HCT116 (cell line): ENCODE results near the gene TXNDC15. TPM values are rescaled to one million over a fixed set of nuclear protein-coding genes. Genes with fewer than 3 reads are reported as not detected.

Experiments
- ATAC-seq: fragments of 200-7000 bp; cut with Tn5 transposase; 2 replicates; pipeline ENCODE4 v1.9.1; 2020; ENCODE audit warnings: mild to moderate bottlenecking, moderate library complexity
- BruUV-seq: library from RNA; stranded (reverse); fragments of 400-500 nt; replicated peaks from 2 replicates; lab custom pipeline; 2021; lab: Mats Ljungman, UMichigan
- CTCF ChIA-PET: fragments of 300-600 bp; sonication (Branson Sonifier 250); formaldehyde crosslinking; loops from one replicate; lab custom pipeline; 2021; ENCODE audit warnings: antibody characterized with exemption; lab: Charles Lee
- POLR2A ChIA-PET: fragments of 300-600, 350-600 bp; sonication (Branson Sonifier 250); formaldehyde crosslinking; loops from one replicate; lab custom pipeline; 2021; ENCODE audit warnings: antibody characterized with exemption; lab: Charles Lee
- RAD21 ChIA-PET, 2 experiments: fragments of 300-600 bp; sonication (Branson Sonifier 250); formaldehyde crosslinking; loops; one replicate each; lab custom pipeline; 2023; ENCODE audit warnings: low total read pairs in 2 of 2; ENCODE audit not compliant: uncharacterized antibody in 2 of 2, unreplicated experiment in 2 of 2, low non-redundant PET in 1 of 2; lab: Charles Lee
- DNase-seq: peaks from one replicate; pipeline ENCODE4 v3.0.0-alpha.2; 2010; ENCODE audit warnings: low read depth, low spot score
- H2AFZ ChIP-seq: fragments of 200-600 bp; shearing (Covaris generic), sonication (generic); 2 replicates; pipeline ENCODE4 v1.6.1; 2017; ENCODE audit warnings: low read depth, mixed run types, mixed read lengths, antibody characterized with exemption, low read length; ENCODE audit not compliant: poor library complexity, severe bottlenecking
- H3K27ac ChIP-seq: 2 replicates; pipeline ENCODE4 v1.5.1; 2012; ENCODE audit warnings: low read depth, low read length
- H3K27me3 ChIP-seq: fragments of 200-600 bp; sonication (generic); 2 replicates; pipeline ENCODE4 v1.6.1; 2016; ENCODE audit warnings: mixed run types, low read length, mixed read lengths; ENCODE audit not compliant: insufficient read depth
- H3K36me3 ChIP-seq, 2 experiments: fragments of 200-500 bp in 1 of 2; fragments of 200-600 bp in 1 of 2; sonication (Bioruptor generic) in 1 of 2; sonication (generic) in 1 of 2; 2 replicates each; pipeline versions ENCODE4 v1.5.1 to v1.6.1; 2014 to 2016; ENCODE audit warnings: low read length in 2 of 2, inconsistent platforms in 1 of 2, mixed read lengths in 1 of 2, mixed run types in 1 of 2; ENCODE audit not compliant: insufficient read depth in 2 of 2, control insufficient read depth in 1 of 2
- H3K4me1 ChIP-seq, 2 experiments: fragments of 200-600 bp in 1 of 2; sonication (generic) in 1 of 2; 2 replicates each; pipeline versions ENCODE4 v1.5.1 to v1.6.1; 2012 to 2017; ENCODE audit warnings: low read length in 2 of 2, inconsistent platforms in 1 of 2, mild to moderate bottlenecking in 1 of 2, mixed read lengths in 1 of 2, mixed run types in 1 of 2, moderate library complexity in 1 of 2; ENCODE audit not compliant: insufficient read depth in 2 of 2, control insufficient read depth in 1 of 2
- H3K4me2 ChIP-seq: fragments of 200-600 bp; sonication (generic); 2 replicates; pipeline ENCODE4 v1.6.1; 2017; ENCODE audit warnings: mixed run types, low read length, mixed read lengths
- H3K4me3 ChIP-seq, 2 experiments: fragments of 200-600 bp in 1 of 2; sonication (generic) in 1 of 2; replicated peaks in 1 of 2; 2 replicates each; pipeline ENCODE4 v1.5.1; 2011 to 2016; ENCODE audit warnings: low read length in 2 of 2, control low read depth in 1 of 2, low read depth in 1 of 2, mild to moderate bottlenecking in 1 of 2, mixed read lengths in 1 of 2, mixed run types in 1 of 2
- H3K79me2 ChIP-seq: fragments of 200-600 bp; sonication (generic); 2 replicates; pipeline ENCODE4 v1.6.1; 2017; ENCODE audit warnings: mild to moderate bottlenecking, mixed run types, low read length, moderate library complexity, mixed read lengths; ENCODE audit not compliant: insufficient read depth
- H3K9ac ChIP-seq: fragments of 200-600 bp; sonication (generic); 2 replicates; pipeline ENCODE4 v1.6.1; 2016; ENCODE audit warnings: low read length, mixed read lengths
- H3K9me2 ChIP-seq: fragments of 200-600 bp; sonication (generic), shearing (Covaris generic); 2 replicates; pipeline ENCODE4 v1.6.1; 2017; ENCODE audit warnings: mixed run types, mild to moderate bottlenecking, moderate library complexity; ENCODE audit not compliant: insufficient read depth
- H3K9me3 ChIP-seq, 2 experiments: fragments of 200-500 bp in 1 of 2; fragments of 200-600 bp in 1 of 2; sonication (Bioruptor generic) in 1 of 2; sonication (generic) in 1 of 2; 2 replicates each; pipeline ENCODE4 v1.6.1; 2014 to 2017; ENCODE audit warnings: low read length in 2 of 2, mixed read lengths in 2 of 2, inconsistent platforms in 1 of 2, low read depth in 1 of 2, mild to moderate bottlenecking in 1 of 2, mixed run types in 1 of 2, moderate library complexity in 1 of 2; ENCODE audit not compliant: control insufficient read depth in 1 of 2, insufficient read depth in 1 of 2
- H4K20me1 ChIP-seq: fragments of 200-600 bp; sonication (generic), shearing (Covaris generic); 2 replicates; pipeline ENCODE4 v1.6.1; 2017; ENCODE audit warnings: mixed run types, mild to moderate bottlenecking, moderate library complexity; ENCODE audit not compliant: insufficient read depth
- CBX3 ChIP-seq: IDR thresholded peaks from 2 replicates; pipeline ENCODE4 v1.6.1; 2012; ENCODE audit warnings: low read depth
- EGR1 ChIP-seq: IDR thresholded peaks from 2 replicates; pipeline ENCODE4 v1.6.1; 2012; ENCODE audit warnings: low read depth
- ELF1 ChIP-seq: IDR thresholded peaks from 2 replicates; pipeline ENCODE4 v1.6.1; 2012; ENCODE audit warnings: low read depth, borderline replicate concordance
- EZH2 ChIP-seq: fragments of 200-600 bp; sonication (generic); IDR thresholded peaks from 2 replicates; pipeline ENCODE4 v1.6.1; 2017; ENCODE audit warnings: antibody characterized with exemption, mixed run types
- EZH2phosphoT487 ChIP-seq: fragments of 200-600 bp; IDR thresholded peaks from 2 replicates; pipeline ENCODE4 v1.6.1; 2018; ENCODE audit warnings: antibody characterized with exemption, borderline replicate concordance
- FOSL1 ChIP-seq: IDR thresholded peaks from 2 replicates; pipeline ENCODE4 v1.6.1; 2012; ENCODE audit warnings: low read depth
- POLR2AphosphoS5 ChIP-seq: IDR thresholded peaks from 2 replicates; pipeline ENCODE4 v1.6.1; 2011; ENCODE audit warnings: mild to moderate bottlenecking, low read depth, low read length, moderate library complexity
- RAD21 ChIP-seq: IDR thresholded peaks from 2 replicates; pipeline ENCODE4 v1.6.1; 2012; ENCODE audit warnings: low read depth, mild to moderate bottlenecking
- SIN3A ChIP-seq: IDR thresholded peaks from 2 replicates; pipeline ENCODE4 v1.6.1; 2012; ENCODE audit warnings: low read depth
- SP1 ChIP-seq: IDR thresholded peaks from 2 replicates; pipeline ENCODE4 v1.6.1; 2012; ENCODE audit warnings: low read depth
- TCF7L2 ChIP-seq: IDR thresholded peaks from 2 replicates; pipeline ENCODE4 v1.7.0; 2011; ENCODE audit warnings: borderline replicate concordance, inconsistent platforms; ENCODE audit not compliant: insufficient read depth, insufficient read length; ENCODE audit errors: extremely low read depth
- YY1 ChIP-seq: IDR thresholded peaks from 2 replicates; pipeline ENCODE4 v1.6.1; 2011; ENCODE audit warnings: low read length, low read depth, moderate library complexity, mild to moderate bottlenecking; ENCODE audit not compliant: insufficient replicate concordance; ENCODE audit errors: extremely low read depth
- ZFX ChIP-seq: fragments of 450-650 bp; IDR thresholded peaks from 2 replicates; pipeline ENCODE4 v1.6.1; 2017
- intact Hi-C: fragments of 100-400 bp; cut with micrococcal nuclease; formaldehyde crosslinking; loops from 2 replicates; pipeline ENCODE4 v1.10.0; 2022
- total RNA-seq: library from RNA; stranded (reverse); gene quantifications from one replicate; pipeline ENCODE4 v1.2.1, GENCODE V29; 2021; ENCODE audit not compliant: unreplicated experiment
- TF ChIP-seq, protein P1 (sequence below): IDR thresholded peaks from 2 replicates; pipeline ENCODE4 v1.6.1; 2011; ENCODE audit warnings: mild to moderate bottlenecking, low read length, moderate library complexity; ENCODE audit not compliant: insufficient replicate concordance; ENCODE audit errors: extremely low read depth
- TF ChIP-seq, protein P2 (sequence below): IDR thresholded peaks from 2 replicates; pipeline ENCODE4 v1.6.1; 2012
- TF ChIP-seq, protein P3 (sequence below), 3 experiments: fragments of 200-600 bp in 1 of 3; sonication (generic) in 1 of 3; IDR thresholded peaks in 2 of 3; conservative IDR thresholded peaks in 1 of 3; 2 replicates each; pipeline ENCODE4 v1.5.1; 2012 to 2017; ENCODE audit warnings: low read depth in 2 of 3, low read length in 2 of 3, antibody characterized with exemption in 1 of 3, borderline replicate concordance in 1 of 3, control low read depth in 1 of 3, mild to moderate bottlenecking in 1 of 3, mixed read lengths in 1 of 3, mixed run types in 1 of 3, moderate library complexity in 1 of 3; ENCODE audit not compliant: insufficient read depth in 1 of 3
- TF ChIP-seq, protein P4 (sequence below): IDR thresholded peaks from 2 replicates; pipeline ENCODE4 v1.6.1; 2012; ENCODE audit warnings: low read depth
- TF ChIP-seq, protein P5 (sequence below): IDR thresholded peaks from 2 replicates; pipeline ENCODE4 v1.6.1; 2012

The TXNDC15 gene
- total RNA-seq, 1 experiment from 2014 or later: 17.8 TPM

DNA sequence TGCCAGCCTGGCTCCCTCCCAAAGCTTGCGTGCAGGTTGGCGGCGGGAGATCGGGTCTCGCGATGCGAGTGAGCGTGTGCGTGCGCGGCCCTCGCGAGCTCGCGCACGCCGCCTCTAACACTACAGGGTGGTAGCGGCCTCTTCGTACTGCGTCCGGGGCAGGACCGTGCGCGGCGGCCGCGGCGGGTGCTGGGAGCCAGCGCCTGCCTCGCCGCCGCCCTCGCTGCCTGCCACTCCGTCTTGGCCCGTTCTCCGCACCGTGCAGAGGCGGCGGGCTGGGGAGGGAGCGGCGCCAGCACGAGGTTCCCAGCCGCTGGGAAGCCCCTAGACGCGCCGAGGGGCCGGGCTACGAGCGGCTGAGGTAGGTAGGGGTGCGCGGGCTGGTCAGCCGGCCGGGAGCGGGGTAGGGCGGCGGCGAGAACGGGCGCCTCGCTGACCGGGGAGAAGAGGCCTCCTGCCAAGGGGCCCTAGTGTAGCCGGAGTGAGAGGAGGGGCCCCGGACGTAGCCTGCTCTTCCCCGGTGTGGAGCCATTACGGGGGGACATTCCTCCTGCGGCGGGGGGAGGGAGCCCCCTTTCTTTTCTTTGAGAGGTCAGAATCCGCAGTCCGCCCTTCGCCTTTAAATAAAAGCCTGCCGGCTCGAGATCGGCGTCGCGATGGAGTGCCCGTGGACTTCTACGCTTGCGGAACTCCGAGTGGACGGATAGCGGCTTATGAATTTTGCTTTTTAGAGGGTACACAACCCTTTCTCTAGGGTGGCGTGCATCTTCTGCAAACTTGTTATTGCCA is 28.1 kb upstream of the TXNDC15 start, which contains the start of gene C5orf24:
C5orf24 (plus strand) TSS at position 117 of the 789 bp plus-strand sequence. CDS start 8,933 bp downstream, outside the sequence.
- H3K4me3 ChIP-seq: peak within 1 kb of the TSS; percentile 76 to 96
- no peak within 1 kb of the TSS for H2AFZ ChIP-seq
- peaks cover 37 to 56% of the 10 kb centered on the region in 2 experiments for H3K4me1 ChIP-seq
- ATAC-seq (peak; percentile 89), DNase-seq (peak; percentile 89)
- H3K9ac ChIP-seq: peak within 1 kb of the TSS; percentile 98
- no peaks in the 10 kb centered on the region for H3K9me2 ChIP-seq
- no TSS peak for BruUV-seq
- H3K36me3 ChIP-seq: no peaks in the 10 kb centered on the region
- ChIA-PET POLR2A (interaction anchor here (0.5 to 1.1 kb wide), 12 partner anchors 8 to 519 kb away, joined by 3 to 10 read pairs (median 4); partner anchors contain the start of genes CAMLG and PCBD2), CTCF (interaction anchor here (1.1 kb wide), 1 partner anchor 59 kb away, joined by 7 read pairs; the partner anchor contains the start of gene PCBD2), RAD21 (no interaction called here)
- peak within 1 kb of the TSS; percentile 93 for H3K27ac ChIP-seq
- no peaks in the 10 kb centered on the region for H3K27me3 ChIP-seq
- no peaks in the 10 kb centered on the region for H3K9me3 ChIP-seq
- peaks cover 46% of the 10 kb centered on the region for H3K79me2 ChIP-seq
- H3K4me2 ChIP-seq: peak within 1 kb of the TSS; percentile 74
- intact Hi-C loops: no loop called here
- peaks cover 1% of the 10 kb centered on the region; the same call in 1 of the 2 replicates for H4K20me1 ChIP-seq
- TF ChIP-seq, protein P1, sequence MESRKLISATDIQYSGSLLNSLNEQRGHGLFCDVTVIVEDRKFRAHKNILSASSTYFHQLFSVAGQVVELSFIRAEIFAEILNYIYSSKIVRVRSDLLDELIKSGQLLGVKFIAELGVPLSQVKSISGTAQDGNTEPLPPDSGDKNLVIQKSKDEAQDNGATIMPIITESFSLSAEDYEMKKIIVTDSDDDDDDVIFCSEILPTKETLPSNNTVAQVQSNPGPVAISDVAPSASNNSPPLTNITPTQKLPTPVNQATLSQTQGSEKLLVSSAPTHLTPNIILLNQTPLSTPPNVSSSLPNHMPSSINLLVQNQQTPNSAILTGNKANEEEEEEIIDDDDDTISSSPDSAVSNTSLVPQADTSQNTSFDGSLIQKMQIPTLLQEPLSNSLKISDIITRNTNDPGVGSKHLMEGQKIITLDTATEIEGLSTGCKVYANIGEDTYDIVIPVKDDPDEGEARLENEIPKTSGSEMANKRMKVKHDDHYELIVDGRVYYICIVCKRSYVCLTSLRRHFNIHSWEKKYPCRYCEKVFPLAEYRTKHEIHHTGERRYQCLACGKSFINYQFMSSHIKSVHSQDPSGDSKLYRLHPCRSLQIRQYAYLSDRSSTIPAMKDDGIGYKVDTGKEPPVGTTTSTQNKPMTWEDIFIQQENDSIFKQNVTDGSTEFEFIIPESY: peak; percentile 98
- TF ChIP-seq SIN3A (peak; percentile 90), RAD21 (no peak), POLR2AphosphoS5 (peak; percentile 99), EZH2 (no peak), ZFX (peak; percentile 94; the same call in 1 of the 2 replicates), YY1 (peak; percentile 54), FOSL1 (no peak), EGR1 (no peak), TCF7L2 (peak; percentile 17), EZH2phosphoT487 (no peak), ELF1 (no peak), SP1 (peak; percentile 45), CBX3 (no peak; the same call in 1 of the 2 replicates)
- TF ChIP-seq, protein P2, sequence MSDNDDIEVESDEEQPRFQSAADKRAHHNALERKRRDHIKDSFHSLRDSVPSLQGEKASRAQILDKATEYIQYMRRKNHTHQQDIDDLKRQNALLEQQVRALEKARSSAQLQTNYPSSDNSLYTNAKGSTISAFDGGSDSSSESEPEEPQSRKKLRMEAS: peak; percentile 94
- TF ChIP-seq, protein P3, sequence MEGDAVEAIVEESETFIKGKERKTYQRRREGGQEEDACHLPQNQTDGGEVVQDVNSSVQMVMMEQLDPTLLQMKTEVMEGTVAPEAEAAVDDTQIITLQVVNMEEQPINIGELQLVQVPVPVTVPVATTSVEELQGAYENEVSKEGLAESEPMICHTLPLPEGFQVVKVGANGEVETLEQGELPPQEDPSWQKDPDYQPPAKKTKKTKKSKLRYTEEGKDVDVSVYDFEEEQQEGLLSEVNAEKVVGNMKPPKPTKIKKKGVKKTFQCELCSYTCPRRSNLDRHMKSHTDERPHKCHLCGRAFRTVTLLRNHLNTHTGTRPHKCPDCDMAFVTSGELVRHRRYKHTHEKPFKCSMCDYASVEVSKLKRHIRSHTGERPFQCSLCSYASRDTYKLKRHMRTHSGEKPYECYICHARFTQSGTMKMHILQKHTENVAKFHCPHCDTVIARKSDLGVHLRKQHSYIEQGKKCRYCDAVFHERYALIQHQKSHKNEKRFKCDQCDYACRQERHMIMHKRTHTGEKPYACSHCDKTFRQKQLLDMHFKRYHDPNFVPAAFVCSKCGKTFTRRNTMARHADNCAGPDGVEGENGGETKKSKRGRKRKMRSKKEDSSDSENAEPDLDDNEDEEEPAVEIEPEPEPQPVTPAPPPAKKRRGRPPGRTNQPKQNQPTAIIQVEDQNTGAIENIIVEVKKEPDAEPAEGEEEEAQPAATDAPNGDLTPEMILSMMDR (IDR thresholded peaks at IDR 0.05 in 2 of 3, conservative IDR thresholded peaks at IDR 0.05 in 1 of 3; ENCODE audit: borderline replicate concordance in 1 of 3, insufficient read depth in 1 of 3, low read depth in 2 of 3, low read length in 2 of 3): no peak
- TF ChIP-seq, protein P4, sequence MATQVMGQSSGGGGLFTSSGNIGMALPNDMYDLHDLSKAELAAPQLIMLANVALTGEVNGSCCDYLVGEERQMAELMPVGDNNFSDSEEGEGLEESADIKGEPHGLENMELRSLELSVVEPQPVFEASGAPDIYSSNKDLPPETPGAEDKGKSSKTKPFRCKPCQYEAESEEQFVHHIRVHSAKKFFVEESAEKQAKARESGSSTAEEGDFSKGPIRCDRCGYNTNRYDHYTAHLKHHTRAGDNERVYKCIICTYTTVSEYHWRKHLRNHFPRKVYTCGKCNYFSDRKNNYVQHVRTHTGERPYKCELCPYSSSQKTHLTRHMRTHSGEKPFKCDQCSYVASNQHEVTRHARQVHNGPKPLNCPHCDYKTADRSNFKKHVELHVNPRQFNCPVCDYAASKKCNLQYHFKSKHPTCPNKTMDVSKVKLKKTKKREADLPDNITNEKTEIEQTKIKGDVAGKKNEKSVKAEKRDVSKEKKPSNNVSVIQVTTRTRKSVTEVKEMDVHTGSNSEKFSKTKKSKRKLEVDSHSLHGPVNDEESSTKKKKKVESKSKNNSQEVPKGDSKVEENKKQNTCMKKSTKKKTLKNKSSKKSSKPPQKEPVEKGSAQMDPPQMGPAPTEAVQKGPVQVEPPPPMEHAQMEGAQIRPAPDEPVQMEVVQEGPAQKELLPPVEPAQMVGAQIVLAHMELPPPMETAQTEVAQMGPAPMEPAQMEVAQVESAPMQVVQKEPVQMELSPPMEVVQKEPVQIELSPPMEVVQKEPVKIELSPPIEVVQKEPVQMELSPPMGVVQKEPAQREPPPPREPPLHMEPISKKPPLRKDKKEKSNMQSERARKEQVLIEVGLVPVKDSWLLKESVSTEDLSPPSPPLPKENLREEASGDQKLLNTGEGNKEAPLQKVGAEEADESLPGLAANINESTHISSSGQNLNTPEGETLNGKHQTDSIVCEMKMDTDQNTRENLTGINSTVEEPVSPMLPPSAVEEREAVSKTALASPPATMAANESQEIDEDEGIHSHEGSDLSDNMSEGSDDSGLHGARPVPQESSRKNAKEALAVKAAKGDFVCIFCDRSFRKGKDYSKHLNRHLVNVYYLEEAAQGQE: no peak
- TF ChIP-seq, protein P5, sequence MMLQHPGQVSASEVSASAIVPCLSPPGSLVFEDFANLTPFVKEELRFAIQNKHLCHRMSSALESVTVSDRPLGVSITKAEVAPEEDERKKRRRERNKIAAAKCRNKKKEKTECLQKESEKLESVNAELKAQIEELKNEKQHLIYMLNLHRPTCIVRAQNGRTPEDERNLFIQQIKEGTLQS: no peak
